OCI-LY7 (cell line): ENCODE results near the gene ARF5.

Source experiments
- EZH2phosphoT487 ChIP-seq: fragments of 200-600 bp; sonication (generic); IDR thresholded peaks from 2 replicates; pipeline ENCODE4 v1.6.1; 2018; ENCODE audit warnings: low read depth, borderline replicate concordance, mild to moderate bottlenecking, mixed run types, antibody characterized with exemption, low read length, moderate library complexity, mixed read lengths
- TF ChIP-seq, protein P1 (sequence below): fragments of 200-600 bp; sonication (generic); conservative IDR thresholded peaks from 2 replicates; pipeline ENCODE4 v1.5.1; 2014; ENCODE audit warnings: mild to moderate bottlenecking, antibody characterized with exemption, low read length, moderate library complexity, mixed read lengths

DNA sequence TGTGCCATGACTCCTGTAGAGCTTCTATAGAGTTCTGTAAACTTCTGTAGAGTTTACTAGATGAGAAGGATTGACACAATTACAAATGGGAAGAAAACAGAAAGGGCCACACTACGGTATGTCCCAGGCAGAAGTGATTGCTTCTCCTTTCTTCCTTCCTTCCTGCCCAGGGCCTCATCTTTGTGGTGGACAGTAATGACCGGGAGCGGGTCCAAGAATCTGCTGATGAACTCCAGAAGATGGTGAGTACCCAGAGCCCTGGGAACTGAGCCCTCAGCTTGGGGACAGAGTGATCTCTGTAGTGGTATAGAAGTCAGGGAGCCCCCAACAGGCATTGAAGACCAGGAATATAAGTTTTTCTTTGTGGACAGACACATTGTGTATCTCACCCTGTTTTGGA is 1.7 kb downstream of the ARF5 start:
- TF ChIP-seq, protein P1, sequence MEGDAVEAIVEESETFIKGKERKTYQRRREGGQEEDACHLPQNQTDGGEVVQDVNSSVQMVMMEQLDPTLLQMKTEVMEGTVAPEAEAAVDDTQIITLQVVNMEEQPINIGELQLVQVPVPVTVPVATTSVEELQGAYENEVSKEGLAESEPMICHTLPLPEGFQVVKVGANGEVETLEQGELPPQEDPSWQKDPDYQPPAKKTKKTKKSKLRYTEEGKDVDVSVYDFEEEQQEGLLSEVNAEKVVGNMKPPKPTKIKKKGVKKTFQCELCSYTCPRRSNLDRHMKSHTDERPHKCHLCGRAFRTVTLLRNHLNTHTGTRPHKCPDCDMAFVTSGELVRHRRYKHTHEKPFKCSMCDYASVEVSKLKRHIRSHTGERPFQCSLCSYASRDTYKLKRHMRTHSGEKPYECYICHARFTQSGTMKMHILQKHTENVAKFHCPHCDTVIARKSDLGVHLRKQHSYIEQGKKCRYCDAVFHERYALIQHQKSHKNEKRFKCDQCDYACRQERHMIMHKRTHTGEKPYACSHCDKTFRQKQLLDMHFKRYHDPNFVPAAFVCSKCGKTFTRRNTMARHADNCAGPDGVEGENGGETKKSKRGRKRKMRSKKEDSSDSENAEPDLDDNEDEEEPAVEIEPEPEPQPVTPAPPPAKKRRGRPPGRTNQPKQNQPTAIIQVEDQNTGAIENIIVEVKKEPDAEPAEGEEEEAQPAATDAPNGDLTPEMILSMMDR = no peak
- TF ChIP-seq EZH2phosphoT487 = no peak
